GM12875 (cell line): ENCODE data around the gene HNRNPA1.

ENCODE experiments used
- H3K4me3 ChIP-seq: one replicate; pipeline ENCODE4 v1.5.1; 2011; ENCODE audit warnings: low read depth, low read length, control low read depth
- CTCF ChIP-seq: IDR thresholded peaks from 2 replicates; pipeline ENCODE4 v1.5.1; 2011; ENCODE audit warnings: low read depth, mild to moderate bottlenecking, control low read depth, inconsistent platforms, low read length, moderate library complexity, borderline replicate concordance; ENCODE audit not compliant: insufficient read depth

HNRNPA1 gene

GRCh38 chr12:54276368-54276767 is 4.2 kb upstream of the HNRNPA1 start:
- TF ChIP-seq CTCF: no peak
- H3K4me3 ChIP-seq: no peak overlapping the region

GRCh38 chr12:54277823-54278276 is 2.7 kb upstream of the HNRNPA1 start:
- H3K4me3 ChIP-seq: peak overlapping the region; percentile 70
- TF ChIP-seq CTCF: no peak

- no peak for TF ChIP-seq CTCF
Observed at GRCh38 chr12:54279227-54279631, 1.3 kb upstream of the HNRNPA1 start.

GRCh38 chr12:54279632-54280467 is 676 bp upstream of the HNRNPA1 start, which contains the start of gene CBX5:
Gene CBX5 (minus strand): TSS chr12:54280122. CDS start chr12:54257650, 22,472 bp downstream.
- TF ChIP-seq CTCF: no peak
- H3K4me3 ChIP-seq: peak within 1 kb of the TSS; percentile 83

More at GRCh38 chr12:54279227-54279631, 1.3 kb upstream of the HNRNPA1 start:
- peak overlapping the region; percentile 70 for H3K4me3 ChIP-seq

GRCh38 chr12:54281261-54281638 is 724 bp downstream of the HNRNPA1 start:
- peak overlapping the region; percentile 83 for H3K4me3 ChIP-seq

- H3K4me3 ChIP-seq: peak overlapping the region; percentile 83
Observed at GRCh38 chr12:54281694-54282093, 1.2 kb downstream of the HNRNPA1 start.

GRCh38 chr12:54282949-54283593 is 2.5 kb downstream of the HNRNPA1 start:
- TF ChIP-seq CTCF: no peak
- peak overlapping the region; percentile 40 for H3K4me3 ChIP-seq

GRCh38 chr12:54284070-54284780 is 3.7 kb downstream of the HNRNPA1 start:
- H3K4me3 ChIP-seq: peak overlapping the region; percentile 7
